KG1 (cell line): ENCODE data around the gene SYNGR2.

Experiments
- DNase-seq: peaks from one replicate; lab custom pipeline; 2025; lab: John Stamatoyannopoulos, UW

SYNGR2 gene

DNA sequence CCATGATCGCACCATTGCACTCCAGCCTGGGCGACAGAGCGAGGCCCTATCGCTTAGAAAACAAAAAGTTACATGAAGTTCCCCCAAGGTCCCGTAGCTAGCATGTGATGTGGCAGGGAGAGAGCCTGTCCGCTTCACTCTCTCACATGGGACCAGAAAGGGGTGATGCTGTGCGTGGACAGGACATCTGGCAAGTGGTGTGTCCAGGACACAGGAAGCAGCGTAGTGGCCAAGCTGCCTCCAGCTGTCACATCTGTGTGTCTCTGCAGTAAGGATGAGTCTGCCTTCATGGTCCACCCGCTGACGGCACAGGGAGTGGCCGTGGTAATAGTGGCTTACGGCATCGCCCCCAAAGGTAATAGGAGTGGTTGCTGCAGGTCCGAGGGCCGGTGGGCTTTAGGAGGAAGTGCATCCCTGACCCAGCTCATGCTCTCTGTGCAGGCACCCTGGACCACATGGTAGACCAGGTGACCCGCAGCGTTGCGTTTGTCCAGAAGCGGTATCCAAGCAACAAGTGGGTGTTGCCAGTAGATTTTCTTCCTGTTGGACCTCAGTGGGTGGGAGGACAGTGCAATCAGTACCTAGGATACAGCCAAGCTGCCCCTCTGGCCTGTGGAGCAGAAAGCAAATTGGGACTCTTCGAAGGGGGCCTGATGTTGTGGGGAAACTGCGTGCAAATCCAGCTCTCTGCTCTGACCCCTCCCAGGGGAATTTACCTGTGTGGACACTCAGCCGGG lies 36.2 kb downstream of the SYNGR2 start:
- no peak for DNase-seq

DNA sequence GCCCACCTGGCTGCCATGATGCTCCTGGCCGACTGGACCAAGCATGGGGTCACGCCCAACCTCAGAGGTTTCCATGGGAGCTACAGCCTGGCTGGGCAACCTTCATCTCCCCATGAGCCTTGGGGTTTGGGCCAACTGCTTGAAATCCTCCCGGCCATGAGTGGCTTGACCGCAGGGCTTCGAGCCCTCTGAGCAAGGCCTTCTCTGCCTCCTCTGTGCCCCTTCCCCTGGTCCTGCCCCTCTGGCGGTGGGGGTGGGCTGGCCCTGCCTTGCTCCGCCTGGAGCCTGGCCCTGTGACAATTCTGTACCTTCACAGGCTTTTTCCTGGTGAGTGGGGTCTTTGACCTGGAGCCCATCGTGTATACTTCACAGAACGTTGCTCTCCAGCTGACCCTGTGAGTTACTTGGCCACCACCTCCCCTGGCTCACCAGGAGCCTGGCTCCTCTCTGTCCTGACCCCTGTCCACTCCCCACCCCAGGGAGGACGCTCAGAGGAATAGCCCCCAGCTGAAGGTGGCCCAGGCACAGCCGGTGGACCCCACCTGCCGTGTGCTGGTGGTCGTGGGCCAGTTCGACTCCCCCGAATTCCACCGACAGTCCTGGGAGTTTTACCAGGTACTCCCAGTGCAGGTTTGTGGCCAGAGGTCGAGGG lies 36.9 kb downstream of the SYNGR2 start:
- no peak for DNase-seq

DNA sequence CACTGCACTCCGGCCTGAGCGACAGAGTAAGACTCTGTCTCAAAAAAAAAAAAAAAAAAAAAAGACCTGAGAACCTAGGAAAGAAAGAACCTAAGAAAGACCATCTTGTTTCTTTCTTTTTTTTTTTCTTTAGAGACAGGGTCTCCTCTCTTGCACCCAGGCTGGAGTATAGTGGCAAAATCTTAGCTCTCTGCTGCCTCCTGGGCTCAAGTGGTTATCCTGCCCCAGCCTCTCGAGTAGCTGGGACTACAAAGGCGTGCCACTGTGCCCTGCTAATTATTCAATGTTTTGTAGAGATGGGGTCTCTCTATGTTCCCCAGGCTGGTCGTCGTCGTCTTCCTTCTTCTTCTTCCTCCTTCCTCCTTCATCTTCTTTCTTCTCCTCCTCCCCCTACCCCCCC lies 37.9 kb downstream of the SYNGR2 start:
- no peak for DNase-seq

DNA sequence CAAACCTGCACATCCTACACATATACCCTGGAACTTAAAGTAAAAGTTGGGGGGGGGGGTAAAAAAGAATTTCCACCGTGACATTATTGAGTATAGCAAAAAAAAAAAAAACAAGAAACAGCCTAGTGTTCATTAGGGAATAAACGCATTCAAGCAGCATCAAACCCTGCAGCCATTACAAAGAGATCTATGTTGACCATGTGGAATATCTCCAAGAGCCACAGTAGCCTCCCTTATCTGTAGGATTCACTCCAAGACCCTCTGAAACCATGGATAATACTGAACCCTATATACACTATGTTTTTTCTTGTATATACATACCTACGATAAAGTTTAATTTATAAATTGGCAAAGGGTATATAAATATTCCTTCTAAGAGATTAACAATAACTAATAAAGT lies 40.1 kb downstream of the SYNGR2 start:
- no peak for DNase-seq

DNA sequence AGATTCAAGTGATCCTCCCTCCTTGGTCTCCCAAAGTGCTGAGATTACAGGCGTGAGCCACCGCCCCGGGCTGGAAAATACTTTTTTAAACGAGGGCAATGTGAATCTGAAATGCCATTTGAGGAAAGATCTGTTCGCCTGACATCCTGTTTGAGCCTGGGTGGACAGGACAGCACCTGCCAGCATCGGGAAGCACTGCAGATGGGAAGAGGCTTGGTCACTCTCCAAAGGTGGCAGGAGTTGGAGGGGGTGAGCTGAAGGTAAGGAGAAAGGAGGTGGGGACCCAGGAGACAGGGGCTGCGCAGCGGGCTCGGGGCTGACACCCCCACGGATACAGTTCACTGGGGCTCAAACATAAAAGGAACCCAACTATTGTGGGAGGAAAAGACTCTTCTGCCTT lies 41.7 kb downstream of the SYNGR2 start:
- no peak for DNase-seq

DNA sequence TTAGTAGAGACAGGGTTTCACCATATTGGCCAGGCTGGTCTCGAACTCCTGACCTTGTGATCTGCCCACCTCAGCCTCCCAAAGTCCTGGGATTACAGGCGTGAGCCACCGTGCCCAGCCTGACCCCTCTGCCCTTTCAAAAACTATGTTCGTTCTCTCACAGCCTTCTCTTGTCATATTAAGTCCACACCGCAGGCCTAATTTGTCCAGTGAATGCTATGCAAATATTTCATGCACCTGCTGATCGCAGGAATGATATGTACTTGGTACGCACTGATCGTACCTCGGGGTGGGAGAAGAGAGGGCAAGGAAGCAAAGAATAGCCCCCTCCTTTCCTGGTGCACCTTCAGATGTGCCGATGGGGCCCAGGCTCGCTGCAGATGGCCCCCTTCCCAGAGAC lies 42.7 kb downstream of the SYNGR2 start:
- no peak for DNase-seq

DNA sequence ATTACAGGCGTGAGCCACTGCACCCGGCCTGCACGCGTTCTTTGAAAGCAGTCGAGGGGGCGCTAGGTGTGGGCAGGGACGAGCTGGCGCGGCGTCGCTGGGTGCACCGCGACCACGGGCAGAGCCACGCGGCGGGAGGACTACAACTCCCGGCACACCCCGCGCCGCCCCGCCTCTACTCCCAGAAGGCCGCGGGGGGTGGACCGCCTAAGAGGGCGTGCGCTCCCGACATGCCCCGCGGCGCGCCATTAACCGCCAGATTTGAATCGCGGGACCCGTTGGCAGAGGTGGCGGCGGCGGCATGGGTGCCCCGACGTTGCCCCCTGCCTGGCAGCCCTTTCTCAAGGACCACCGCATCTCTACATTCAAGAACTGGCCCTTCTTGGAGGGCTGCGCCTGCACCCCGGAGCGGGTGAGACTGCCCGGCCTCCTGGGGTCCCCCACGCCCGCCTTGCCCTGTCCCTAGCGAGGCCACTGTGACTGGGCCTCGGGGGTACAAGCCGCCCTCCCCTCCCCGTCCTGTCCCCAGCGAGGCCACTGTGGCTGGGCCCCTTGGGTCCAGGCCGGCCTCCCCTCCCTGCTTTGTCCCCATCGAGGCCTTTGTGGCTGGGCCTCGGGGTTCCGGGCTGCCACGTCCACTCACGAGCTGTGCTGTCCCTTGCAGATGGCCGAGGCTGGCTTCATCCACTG lies 45.8 kb downstream of the SYNGR2 start, which contains the start of gene BIRC5:
Gene BIRC5, plus strand, starts transcription at position 238 of the 690 bp plus-strand sequence. Its CDS starts 64 bp downstream, at position 302.
- DNase-seq = peak; percentile 93

DNA sequence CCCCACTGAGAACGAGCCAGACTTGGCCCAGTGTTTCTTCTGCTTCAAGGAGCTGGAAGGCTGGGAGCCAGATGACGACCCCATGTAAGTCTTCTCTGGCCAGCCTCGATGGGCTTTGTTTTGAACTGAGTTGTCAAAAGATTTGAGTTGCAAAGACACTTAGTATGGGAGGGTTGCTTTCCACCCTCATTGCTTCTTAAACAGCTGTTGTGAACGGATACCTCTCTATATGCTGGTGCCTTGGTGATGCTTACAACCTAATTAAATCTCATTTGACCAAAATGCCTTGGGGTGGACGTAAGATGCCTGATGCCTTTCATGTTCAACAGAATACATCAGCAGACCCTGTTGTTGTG lies 46.3 kb downstream of the SYNGR2 start:
- no peak for DNase-seq

DNA sequence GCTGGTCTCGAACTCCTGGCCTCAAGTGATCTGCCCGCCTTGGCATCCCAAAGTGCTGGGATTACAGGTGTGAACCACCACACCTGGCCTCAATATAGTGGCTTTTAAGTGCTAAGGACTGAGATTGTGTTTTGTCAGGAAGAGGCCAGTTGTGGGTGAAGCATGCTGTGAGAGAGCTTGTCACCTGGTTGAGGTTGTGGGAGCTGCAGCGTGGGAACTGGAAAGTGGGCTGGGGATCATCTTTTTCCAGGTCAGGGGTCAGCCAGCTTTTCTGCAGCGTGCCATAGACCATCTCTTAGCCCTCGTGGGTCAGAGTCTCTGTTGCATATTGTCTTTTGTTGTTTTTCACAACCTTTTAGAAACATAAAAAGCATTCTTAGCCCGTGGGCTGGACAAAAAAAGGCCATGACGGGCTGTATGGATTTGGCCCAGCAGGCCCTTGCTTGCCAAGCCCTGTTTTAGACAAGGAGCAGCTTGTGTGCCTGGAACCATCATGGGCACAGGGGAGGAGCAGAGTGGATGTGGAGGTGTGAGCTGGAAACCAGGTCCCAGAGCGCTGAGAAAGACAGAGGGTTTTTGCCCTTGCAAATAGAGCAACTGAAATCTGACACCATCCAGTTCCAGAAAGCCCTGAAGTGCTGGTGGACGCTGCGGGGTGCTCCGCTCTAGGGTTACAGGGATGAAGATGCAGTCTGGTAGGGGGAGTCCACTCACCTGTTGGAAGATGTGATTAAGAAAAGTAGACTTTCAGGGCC lies 51.2 kb downstream of the SYNGR2 start:
- no peak for DNase-seq
